H1 (cell line): ENCODE measurements around the gene MGAT5B. TPM values are rescaled to one million over a fixed set of nuclear protein-coding genes. Genes with fewer than 3 reads are reported as not detected.

Source experiments
- CTCF ChIA-PET: fragments of 300-600 bp; sonication (Branson Sonifier 250); formaldehyde crosslinking; loops from one replicate; lab custom pipeline; 2021; ENCODE audit not compliant: partially characterized antibody; lab: Charles Lee
- POLR2A ChIA-PET: fragments of 300-600 bp; sonication (Branson Sonifier 250); formaldehyde crosslinking; loops from one replicate; lab custom pipeline; 2021; ENCODE audit warnings: inconsistent platforms; ENCODE audit not compliant: partially characterized antibody; lab: Charles Lee
- DNase-seq, 2 experiments: peaks; one replicate each; pipeline versions ENCODE4 v3.0.0 to v3.0.0-alpha.2; 2010 to 2022; ENCODE audit warnings: low spot score in 2 of 2, low read depth in 1 of 2, mixed read lengths in 1 of 2
- FAIRE-seq: peaks from 2 replicates; lab custom pipeline; 2011; peaks lifted over from hg19 to GRCh38; lab: Jason Lieb, UNC
- H2AFZ ChIP-seq: 2 replicates; pipeline ENCODE4 v1.8.1; 2012; ENCODE audit warnings: low read length, inconsistent platforms
- H2AK5ac ChIP-seq: 2 replicates; pipeline ENCODE4 v1.6.1; 2013; ENCODE audit warnings: low read depth, low read length
- H2BK120ac ChIP-seq: replicated peaks from 2 replicates; pipeline ENCODE3; 2013; ENCODE audit warnings: low read depth, low read length, inconsistent platforms
- H2BK12ac ChIP-seq: 2 replicates; pipeline ENCODE4 v1.6.1; 2013; ENCODE audit warnings: low read depth, low read length
- H2BK15ac ChIP-seq: 2 replicates; pipeline ENCODE4 v1.6.1; 2013; ENCODE audit warnings: low read length
- H2BK20ac ChIP-seq: 2 replicates; pipeline ENCODE4 v1.6.1; 2013; ENCODE audit warnings: low read length
- H2BK5ac ChIP-seq: 2 replicates; pipeline ENCODE4 v1.6.1; 2013; ENCODE audit warnings: low read depth, low read length
- H3K14ac ChIP-seq: 2 replicates; pipeline ENCODE4 v1.6.1; 2013; ENCODE audit warnings: inconsistent platforms; ENCODE audit not compliant: insufficient read length
- H3K18ac ChIP-seq: 2 replicates; pipeline ENCODE4 v1.6.1; 2013; ENCODE audit warnings: low read length; ENCODE audit errors: extremely low read depth
- H3K23ac ChIP-seq: 2 replicates; pipeline ENCODE4 v1.6.1; 2013; ENCODE audit warnings: inconsistent platforms; ENCODE audit not compliant: insufficient read length
- H3K23me2 ChIP-seq: 2 replicates; pipeline ENCODE4 v1.6.1; 2013; ENCODE audit warnings: low read depth, low read length
- H3K27ac ChIP-seq: 2 replicates; pipeline ENCODE4 v1.6.1; 2011; ENCODE audit warnings: low read depth, low read length, inconsistent platforms
- H3K27me3 ChIP-seq, 4 experiments: replicated peaks in 1 of 4; 1 replicate in 1 of 4; 2 replicates in 3 of 4; pipeline versions ENCODE4 v1.6.1 to v1.8.1; 2011 to 2013; ENCODE audit warnings: low read length in 3 of 4, mild to moderate bottlenecking in 3 of 4, inconsistent platforms in 2 of 4, mixed read lengths in 2 of 4, moderate library complexity in 1 of 4; ENCODE audit not compliant: control insufficient read depth in 3 of 4, insufficient read depth in 3 of 4; ENCODE audit errors: extremely low read depth in 1 of 4
- H3K36me3 ChIP-seq, 4 experiments: 2 replicates each; pipeline versions ENCODE4 v1.6.1 to v1.8.1; 2011 to 2013; ENCODE audit warnings: mild to moderate bottlenecking in 4 of 4, low read length in 3 of 4, moderate library complexity in 2 of 4, control low read depth in 1 of 4, inconsistent platforms in 1 of 4; ENCODE audit not compliant: insufficient read depth in 4 of 4, control insufficient read depth in 2 of 4
- H3K4ac ChIP-seq: replicated peaks from 2 replicates; pipeline ENCODE3; 2013; ENCODE audit warnings: low read length, low read depth, mixed read lengths, inconsistent platforms; ENCODE audit not compliant: insufficient read length
- H3K4me1 ChIP-seq, 4 experiments: replicated peaks in 1 of 4; 1 replicate in 1 of 4; 2 replicates in 3 of 4; pipeline versions ENCODE4 v1.6.1 to v1.8.1; 2011 to 2013; ENCODE audit warnings: low read length in 3 of 4, inconsistent platforms in 2 of 4, mixed read lengths in 1 of 4; ENCODE audit not compliant: insufficient read depth in 4 of 4, control insufficient read depth in 3 of 4
- H3K4me2 ChIP-seq, 2 experiments: 2 replicates each; pipeline versions ENCODE4 v1.6.1 to v1.8.1; 2011 to 2013; ENCODE audit warnings: low read depth in 2 of 2, low read length in 2 of 2, control low read depth in 1 of 2, inconsistent platforms in 1 of 2, mild to moderate bottlenecking in 1 of 2; ENCODE audit not compliant: insufficient read depth in 1 of 2
- H3K4me3 ChIP-seq, 4 experiments: fragments of 200-600, 300-600 bp in 1 of 4; sonication (generic), shearing (Covaris generic), sonication (Bioruptor Twin) in 1 of 4; 2 replicates each; pipeline versions ENCODE4 v1.5.1 to v1.8.1; 2011 to 2016; ENCODE audit warnings: low read length in 4 of 4, low read depth in 3 of 4, control low read depth in 2 of 4, inconsistent platforms in 2 of 4, mild to moderate bottlenecking in 2 of 4, mixed read lengths in 1 of 4, moderate library complexity in 1 of 4; ENCODE audit not compliant: insufficient read depth in 2 of 4; ENCODE audit errors: extremely low read depth in 1 of 4
- H3K56ac ChIP-seq: replicated peaks from 2 replicates; pipeline ENCODE3; 2013; ENCODE audit warnings: low read depth, mild to moderate bottlenecking, mixed read lengths, low read length, inconsistent platforms; ENCODE audit not compliant: insufficient read length
- H3K79me1 ChIP-seq: 2 replicates; pipeline ENCODE4 v1.6.1; 2013; ENCODE audit warnings: low read depth, low read length, control low read depth
- H3K79me2 ChIP-seq, 2 experiments: 2 replicates each; pipeline versions ENCODE4 v1.6.1 to v1.8.1; 2012 to 2013; ENCODE audit warnings: low read length in 2 of 2, mild to moderate bottlenecking in 2 of 2, inconsistent platforms in 1 of 2; ENCODE audit not compliant: insufficient read depth in 2 of 2, control insufficient read depth in 1 of 2
- H3K9ac ChIP-seq, 4 experiments: replicated peaks in 1 of 4; 1 replicate in 1 of 4; 2 replicates in 3 of 4; pipeline versions ENCODE4 v1.6.1 to v1.8.1; 2011 to 2013; ENCODE audit warnings: low read depth in 3 of 4, low read length in 3 of 4, control low read depth in 2 of 4, mild to moderate bottlenecking in 2 of 4, moderate library complexity in 2 of 4, inconsistent platforms in 1 of 4; ENCODE audit errors: extremely low read depth in 1 of 4
- H3K9me3 ChIP-seq, 2 experiments: 2 replicates each; pipeline versions ENCODE4 v1.6.1 to v1.8.1; 2012 to 2013; ENCODE audit warnings: mild to moderate bottlenecking in 2 of 2, moderate library complexity in 2 of 2, control low read depth in 1 of 2, inconsistent platforms in 1 of 2, low read depth in 1 of 2, low read length in 1 of 2, mixed read lengths in 1 of 2; ENCODE audit not compliant: insufficient read depth in 2 of 2
- H4K20me1 ChIP-seq, 2 experiments: replicated peaks in 1 of 2; 2 replicates each; pipeline versions ENCODE3 to v1.8.1; 2011 to 2013; ENCODE audit warnings: inconsistent platforms in 2 of 2, low read length in 2 of 2, mild to moderate bottlenecking in 1 of 2; ENCODE audit not compliant: insufficient read depth in 2 of 2, control insufficient read depth in 1 of 2
- H4K5ac ChIP-seq: 2 replicates; pipeline ENCODE4 v1.6.1; 2013; ENCODE audit warnings: low read length, low read depth, mixed read lengths, inconsistent platforms; ENCODE audit not compliant: insufficient read length
- H4K8ac ChIP-seq: 2 replicates; pipeline ENCODE4 v1.8.0; 2013; ENCODE audit warnings: mild to moderate bottlenecking, moderate library complexity, low read length, inconsistent platforms; ENCODE audit not compliant: insufficient read depth; ENCODE audit errors: extremely low read depth
- H4K91ac ChIP-seq: replicated peaks from 2 replicates; pipeline ENCODE3; 2013; ENCODE audit warnings: low read length, mixed read lengths, inconsistent platforms; ENCODE audit not compliant: insufficient read length
- CHD2 ChIP-seq: IDR thresholded peaks from 2 replicates; pipeline ENCODE4 v1.6.1; 2012; ENCODE audit warnings: low read length, improper control_type of control experiment
- EZH2 ChIP-seq: fragments of 200-600 bp; sonication (generic); IDR thresholded peaks from 2 replicates; pipeline ENCODE4 v1.7.1; 2012; ENCODE audit warnings: low read depth, mild to moderate bottlenecking, moderate library complexity, low read length, inconsistent platforms; ENCODE audit not compliant: severe bottlenecking
- HDAC2 ChIP-seq, 2 experiments: fragments of 300-600 bp in 1 of 2; sonication (generic) in 1 of 2; IDR thresholded peaks; 2 replicates each; pipeline ENCODE4 v1.6.1; 2011 to 2012; ENCODE audit warnings: low read depth in 2 of 2, low read length in 2 of 2, mild to moderate bottlenecking in 2 of 2, moderate library complexity in 2 of 2, borderline replicate concordance in 1 of 2, inconsistent platforms in 1 of 2
- HDAC6 ChIP-seq: IDR thresholded peaks from one replicate; pipeline ENCODE4 v1.7.1; 2012; ENCODE audit warnings: low read depth, mild to moderate bottlenecking, inconsistent platforms, low read length, moderate library complexity
- JUND ChIP-seq: IDR thresholded peaks from 2 replicates; pipeline ENCODE4 v1.6.1; 2011; ENCODE audit warnings: mild to moderate bottlenecking, improper control_type of control experiment, low read length
- KDM4A ChIP-seq: IDR thresholded peaks from one replicate; pipeline ENCODE4 v1.7.1; 2012; ENCODE audit warnings: low read depth, mild to moderate bottlenecking, moderate library complexity, low read length, inconsistent platforms; ENCODE audit not compliant: severe bottlenecking
- SAP30 ChIP-seq: fragments of 300-600 bp; sonication (generic); IDR thresholded peaks from 2 replicates; pipeline ENCODE4 v1.7.1; 2012; ENCODE audit warnings: low read length, moderate library complexity, mild to moderate bottlenecking, inconsistent platforms; ENCODE audit not compliant: insufficient read depth, insufficient replicate concordance
- SIRT6 ChIP-seq: IDR thresholded peaks from one replicate; pipeline ENCODE4 v1.7.1; 2012; ENCODE audit warnings: low read length, inconsistent platforms
- SIX5 ChIP-seq: IDR thresholded peaks from 2 replicates; pipeline ENCODE4 v1.6.1; 2011; ENCODE audit warnings: mild to moderate bottlenecking, low read depth, low read length
- SP1 ChIP-seq: IDR thresholded peaks from 2 replicates; pipeline ENCODE4 v1.6.1; 2011; ENCODE audit warnings: low read depth, low read length
- SRF ChIP-seq: IDR thresholded peaks from 2 replicates; pipeline ENCODE4 v1.6.1; 2011; ENCODE audit warnings: mild to moderate bottlenecking, low read depth, low read length, moderate library complexity
- SUZ12 ChIP-seq: fragments of 200-600 bp; sonication (generic); IDR thresholded peaks from 2 replicates; pipeline ENCODE4 v1.6.1; 2012; ENCODE audit warnings: mild to moderate bottlenecking, inconsistent platforms, low read length, moderate library complexity, mixed read lengths
- TCF12 ChIP-seq: IDR thresholded peaks from 2 replicates; pipeline ENCODE4 v1.6.1; 2011; ENCODE audit warnings: low read depth, mild to moderate bottlenecking, low read length
- WGBS, 2 experiments: shearing (Covaris generic) in 1 of 2; methylation state at CpG; one replicate each; pipeline versions ENCODE4 v1.1.6 to v1.1.7; 2013 to 2015; ENCODE audit warnings: low lambda C conversion rate in 2 of 2, mixed read lengths in 2 of 2, inconsistent platforms in 1 of 2, low coverage in 1 of 2, missing lambda C conversion rate in 1 of 2; ENCODE audit not compliant: insufficient replicate concordance in 2 of 2, insufficient coverage in 1 of 2, insufficient read length in 1 of 2; ENCODE audit errors: extremely low coverage in 1 of 2, missing lambda C conversion rate in 1 of 2; 5-methylcytosine and 5-hydroxymethylcytosine counted together
- polyA plus RNA-seq, 7 experiments: library from polyadenylated mRNA; depleted of rRNA in 3 of 7; stranded (reverse) in 5 of 7; unstranded in 2 of 7; fragments of >200 nt in 5 of 7; fragments of 200-250 nt in 2 of 7; gene quantifications; 1 replicate in 5 of 7; 2 replicates in 1 of 7; 4 replicates in 1 of 7; pipeline versions ENCODE4 v1.2.1 to v1.2.3, GENCODE V29; 2011 to 2013; ENCODE audit warnings: missing spikeins in 2 of 7, mixed read lengths in 2 of 7
- total RNA-seq: library from RNA; stranded (reverse); fragmentation: NEBNext Ultra II Directional; extraction: Animal tissue kit (Norgen Biotek cat#: 25700); gene quantifications from 2 replicates; pipeline ENCODE4 v1.2.1, GENCODE V29; 2021
- TF ChIP-seq, protein P1 (sequence below): IDR thresholded peaks from 2 replicates; pipeline ENCODE4 v1.6.1; 2011; ENCODE audit warnings: low read depth, mild to moderate bottlenecking, low read length; ENCODE audit not compliant: insufficient read depth

MGAT5B gene
- total and polyA plus RNA-seq, 2 of the 8 experiments (the other 6 are each of a cell fraction or from before 2014, with no cell fraction given) = 7.9 to 8.2 TPM

GRCh38 chr17:76820561-76820960 is 47.6 kb upstream of the MGAT5B start:
- Histone ChIP-seq H2AFZ (no peak overlapping the region), H2BK12ac (no peak overlapping the region), H2BK15ac (no peak overlapping the region), H2BK5ac (no peak overlapping the region), H3K4me3 (no peak overlapping the region), H3K4me1 (peaks cover 0 to 3% (median 0%) of the 10 kb centered on the region in 4 experiments; a peak in 3 of 7 replicates), H2BK120ac (no peak overlapping the region), H3K14ac (no peak overlapping the region), H4K91ac (no peak overlapping the region), H3K18ac (no peak overlapping the region), H3K79me1 (no peaks in the 10 kb centered on the region), H4K20me1 (no peaks in the 10 kb centered on the region), H3K56ac (no peak overlapping the region), H3K23me2 (no peaks in the 10 kb centered on the region), H3K36me3 (no peaks in the 10 kb centered on the region), H3K27me3 (no peaks in the 10 kb centered on the region), H2BK20ac (no peak overlapping the region), H3K9me3 (no peaks in the 10 kb centered on the region), H4K8ac (no peak overlapping the region), H3K79me2 (no peaks in the 10 kb centered on the region), H3K4ac (no peak overlapping the region), H3K23ac (no peak overlapping the region), H3K4me2 (no peak overlapping the region), H4K5ac (no peak overlapping the region), H3K27ac (no peak overlapping the region), H2AK5ac (no peak overlapping the region; the same call in 1 of the 2 replicates), H3K9ac (no peak overlapping the region)
- ChIA-PET POLR2A (no interaction called here), CTCF (interaction anchor here (0.6 to 1.2 kb wide), 4 partner anchors 8 to 541 kb away, joined by 3 read pairs; no protein-coding TSS in a partner anchor)
- 94% methylated on average over 4 of the region's 4 CpGs; no CpG with 5 or more reads in 1 of the 2 experiments for WGBS, 2 experiments
- no peak for FAIRE-seq
- DNase-seq = no peak
- TF ChIP-seq, protein P1, sequence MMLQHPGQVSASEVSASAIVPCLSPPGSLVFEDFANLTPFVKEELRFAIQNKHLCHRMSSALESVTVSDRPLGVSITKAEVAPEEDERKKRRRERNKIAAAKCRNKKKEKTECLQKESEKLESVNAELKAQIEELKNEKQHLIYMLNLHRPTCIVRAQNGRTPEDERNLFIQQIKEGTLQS = no peak
- no peak for TF ChIP-seq EZH2
- TF ChIP-seq SUZ12 = no peak
- TF ChIP-seq SRF = no peak
- TF ChIP-seq SP1 = no peak
- no peak for TF ChIP-seq CHD2
- no peak for TF ChIP-seq HDAC6
- no peak for TF ChIP-seq SIX5
- no peak for TF ChIP-seq SAP30
- TF ChIP-seq JUND = no peak
- no peak for TF ChIP-seq SIRT6
- no peak for TF ChIP-seq TCF12
- no peak for TF ChIP-seq KDM4A
- no peak for TF ChIP-seq HDAC2 (IDR thresholded peaks at IDR 0.05; ENCODE audit: borderline replicate concordance in 1 of 2, low read depth in 2 of 2, low read length in 2 of 2)
